ENCODE data around the gene CA12.

The CA12 gene

GRCh38 chr15:63372753-63373152, 8.9 kb downstream of the CA12 start:
- H3K27me3 Mint-ChIP-seq: peaks cover 12% of the 10 kb centered on the region
- H3K9me3 Mint-ChIP-seq: no peaks in the 10 kb centered on the region
- peaks cover 44% of the 10 kb centered on the region for H3K4me1 Mint-ChIP-seq
- no peak overlapping the region for H3K4me3 Mint-ChIP-seq
- ATAC-seq: no peak
- no peak overlapping the region for H3K27ac Mint-ChIP-seq
- DNase-seq: no peak

GRCh38 chr15:63372018-63372705, 9.5 kb downstream of the CA12 start:
- ATAC-seq (peak; percentile 16), DNase-seq (no peak)
- Mint-ChIP-seq H3K4me1 (peaks cover 43% of the 10 kb centered on the region), H3K27me3 (peaks cover 6% of the 10 kb centered on the region), H3K4me3 (no peak overlapping the region), H3K27ac (peak overlapping the region in 1 of 2 donors; percentile 42), H3K9me3 (no peaks in the 10 kb centered on the region)

- no peak overlapping the region for H3K4me3 Mint-ChIP-seq
- H3K27me3 Mint-ChIP-seq: no peaks in the 10 kb centered on the region
- no peaks in the 10 kb centered on the region for H3K9me3 Mint-ChIP-seq
- peaks cover 35% of the 10 kb centered on the region for H3K4me1 Mint-ChIP-seq
- no peak for DNase-seq
- H3K27ac Mint-ChIP-seq: no peak overlapping the region
- no peak for ATAC-seq
Measured at GRCh38 chr15:63371297-63371918, 10.2 kb downstream of the CA12 start.

GRCh38 chr15:63370764-63371163, 10.9 kb downstream of the CA12 start:
- Mint-ChIP-seq H3K27me3 (no peaks in the 10 kb centered on the region), H3K4me1 (peaks cover 29% of the 10 kb centered on the region), H3K4me3 (no peak overlapping the region), H3K9me3 (no peaks in the 10 kb centered on the region), H3K27ac (peak overlapping the region in 1 of 2 donors; percentile 11)
- ATAC-seq: no peak
- no peak for DNase-seq

- no peak for ATAC-seq
Measured at GRCh38 chr15:63369781-63370180, 11.9 kb downstream of the CA12 start.

GRCh38 chr15:63369296-63369695, 12.3 kb downstream of the CA12 start:
- no peak for ATAC-seq
- H3K27me3 Mint-ChIP-seq: no peaks in the 10 kb centered on the region
- H3K27ac Mint-ChIP-seq: no peak overlapping the region
- H3K9me3 Mint-ChIP-seq: no peaks in the 10 kb centered on the region
- H3K4me3 Mint-ChIP-seq: no peak overlapping the region
- H3K4me1 Mint-ChIP-seq: peaks cover 14% of the 10 kb centered on the region
- no peak for DNase-seq

More at GRCh38 chr15:63369781-63370180, 11.9 kb downstream of the CA12 start:
- Mint-ChIP-seq H3K27me3 (no peaks in the 10 kb centered on the region), H3K9me3 (no peaks in the 10 kb centered on the region), H3K4me1 (peaks cover 19% of the 10 kb centered on the region), H3K27ac (no peak overlapping the region), H3K4me3 (no peak overlapping the region)
- no peak for DNase-seq

GRCh38 chr15:63368503-63368902, 13.1 kb downstream of the CA12 start:
- no peak for ATAC-seq
- Mint-ChIP-seq H3K27me3 (no peaks in the 10 kb centered on the region), H3K4me1 (peaks cover 10% of the 10 kb centered on the region), H3K4me3 (no peak overlapping the region), H3K27ac (no peak overlapping the region), H3K9me3 (no peaks in the 10 kb centered on the region)
- DNase-seq: no peak

GRCh38 chr15:63367900-63368299, 13.7 kb downstream of the CA12 start:
- peaks cover 10% of the 10 kb centered on the region for H3K4me1 Mint-ChIP-seq
- H3K27me3 Mint-ChIP-seq: no peaks in the 10 kb centered on the region
- no peak overlapping the region for H3K27ac Mint-ChIP-seq
- DNase-seq (no peak), ATAC-seq (no peak)
- no peaks in the 10 kb centered on the region for H3K9me3 Mint-ChIP-seq
- H3K4me3 Mint-ChIP-seq: no peak overlapping the region

GRCh38 chr15:63367390-63367789, 14.3 kb downstream of the CA12 start:
- peak overlapping the region in 1 of 2 donors; percentile 53 for H3K27ac Mint-ChIP-seq
- no peak overlapping the region for H3K4me3 Mint-ChIP-seq
- ATAC-seq (no peak), DNase-seq (no peak)
- H3K4me1 Mint-ChIP-seq: peaks cover 5% of the 10 kb centered on the region
- no peaks in the 10 kb centered on the region for H3K9me3 Mint-ChIP-seq
- no peaks in the 10 kb centered on the region for H3K27me3 Mint-ChIP-seq

GRCh38 chr15:63366451-63366850, 15.2 kb downstream of the CA12 start:
- Mint-ChIP-seq H3K27ac (peak overlapping the region in 1 of 2 donors; percentile 9), H3K27me3 (peaks cover 2% of the 10 kb centered on the region), H3K9me3 (no peaks in the 10 kb centered on the region), H3K4me3 (no peak overlapping the region), H3K4me1 (no peaks in the 10 kb centered on the region)
- DNase-seq: no peak
- no peak for ATAC-seq

GRCh38 chr15:63365273-63365680, 16.4 kb downstream of the CA12 start:
- DNase-seq: no peak
- Mint-ChIP-seq H3K27ac (no peak overlapping the region), H3K4me3 (no peak overlapping the region), H3K4me1 (no peaks in the 10 kb centered on the region), H3K27me3 (peaks cover 5% of the 10 kb centered on the region), H3K9me3 (no peaks in the 10 kb centered on the region)
- no peak for ATAC-seq

GRCh38 chr15:63364399-63365272, 17.0 kb downstream of the CA12 start:
- Mint-ChIP-seq H3K27ac (peak overlapping the region in 1 of 2 donors; percentile 79), H3K4me1 (no peaks in the 10 kb centered on the region), H3K27me3 (peaks cover 5% of the 10 kb centered on the region), H3K4me3 (no peak overlapping the region), H3K9me3 (no peaks in the 10 kb centered on the region)
- no peak for ATAC-seq
- no peak for DNase-seq

GRCh38 chr15:63363292-63363691, 18.4 kb downstream of the CA12 start:
- Mint-ChIP-seq H3K4me3 (no peak overlapping the region), H3K27ac (no peak overlapping the region), H3K9me3 (no peaks in the 10 kb centered on the region), H3K4me1 (no peaks in the 10 kb centered on the region), H3K27me3 (peaks cover 5% of the 10 kb centered on the region)
- ATAC-seq (no peak), DNase-seq (no peak)

- DNase-seq (no peak), ATAC-seq (no peak)
- Mint-ChIP-seq H3K4me3 (no peak overlapping the region), H3K4me1 (no peaks in the 10 kb centered on the region), H3K27ac (no peak overlapping the region), H3K27me3 (peaks cover 5% of the 10 kb centered on the region), H3K9me3 (no peaks in the 10 kb centered on the region)
Measured at GRCh38 chr15:63362885-63363284, 18.8 kb downstream of the CA12 start.

GRCh38 chr15:63362196-63362595, 19.4 kb downstream of the CA12 start:
- Mint-ChIP-seq H3K27ac (no peak overlapping the region), H3K9me3 (no peaks in the 10 kb centered on the region), H3K27me3 (peaks cover 5% of the 10 kb centered on the region), H3K4me1 (no peaks in the 10 kb centered on the region), H3K4me3 (no peak overlapping the region)
- ATAC-seq (no peak), DNase-seq (no peak)

- no peaks in the 10 kb centered on the region for H3K9me3 Mint-ChIP-seq
- H3K27me3 Mint-ChIP-seq: peaks cover 5% of the 10 kb centered on the region
- H3K27ac Mint-ChIP-seq: no peak overlapping the region
- H3K4me3 Mint-ChIP-seq: no peak overlapping the region
- H3K4me1 Mint-ChIP-seq: no peaks in the 10 kb centered on the region
- ATAC-seq (no peak), DNase-seq (no peak)
Measured at GRCh38 chr15:63360170-63360569, 21.5 kb downstream of the CA12 start.
